BJ (cell line): ENCODE measurements around the gene AGL. TPM values are rescaled to one million over a fixed set of nuclear protein-coding genes. Genes with fewer than 3 reads are reported as not detected.
"Not testable (repeated sequence)": the region's sequence is repeated elsewhere in the genome, so short reads cannot be mapped to it uniquely, and the experiment has no call there.

Experiments
- CTCF ChIA-PET: fragments of 350-600 bp; formaldehyde crosslinking; extraction: SDS; loops from one replicate; lab custom pipeline; 2021; ENCODE audit warnings: antibody characterized with exemption, inconsistent platforms; lab: Yijun Ruan, JAX
- POLR2A ChIA-PET: fragments of 300-600 bp; sonication (Branson Sonifier 250); formaldehyde crosslinking; extraction: SDS; loops from one replicate; lab custom pipeline; 2021; ENCODE audit warnings: antibody characterized with exemption; lab: Charles Lee
- DNase-seq: peaks from one replicate; pipeline ENCODE4 v3.0.0-alpha.2; 2011; ENCODE audit warnings: low read depth
- H3K27me3 ChIP-seq: 2 replicates; pipeline ENCODE4 v1.6.0; 2011; ENCODE audit warnings: low read length; ENCODE audit not compliant: control insufficient read depth, insufficient read depth
- H3K36me3 ChIP-seq: 2 replicates; pipeline ENCODE4 v1.5.1; 2011; ENCODE audit warnings: low read length; ENCODE audit not compliant: control insufficient read depth, insufficient read depth
- H3K4me3 ChIP-seq: 2 replicates; pipeline ENCODE4 v1.5.1; 2011; ENCODE audit warnings: low read depth, mild to moderate bottlenecking, control low read depth, low read length
- CTCF ChIP-seq: IDR thresholded peaks from 2 replicates; pipeline ENCODE4 v1.5.1; 2011; ENCODE audit warnings: low read depth, mild to moderate bottlenecking, control low read depth, inconsistent platforms, low read length, moderate library complexity; ENCODE audit not compliant: insufficient read depth
- polyA plus RNA-seq: library from polyadenylated mRNA; depleted of rRNA; stranded (reverse); fragments of >200 nt; gene quantifications from 2 replicates; pipeline ENCODE4 v1.2.3, GENCODE V29; 2011

AGL gene
- polyA plus RNA-seq, 1 experiment: 1.6 TPM

GRCh38 chr1:99843760-99844159 is 6.4 kb upstream of the AGL start:
- TF ChIP-seq CTCF: no peak
- Histone ChIP-seq H3K4me3 (no peak overlapping the region), H3K36me3 (no peaks in the 10 kb centered on the region), H3K27me3 (no peaks in the 10 kb centered on the region; the same call in 1 of the 2 replicates)
- DNase-seq: no peak
- CTCF ChIA-PET: no interaction called here
- POLR2A ChIA-PET: no interaction called here

GRCh38 chr1:99845201-99845600 is 5.0 kb upstream of the AGL start:
- POLR2A ChIA-PET, H3K36me3 ChIP-seq, H3K27me3 ChIP-seq, DNase-seq, H3K4me3 ChIP-seq, CTCF ChIA-PET: not testable (repeated sequence)

- no peak for TF ChIP-seq CTCF
- POLR2A ChIA-PET: no interaction called here
- Histone ChIP-seq H3K36me3 (no peaks in the 10 kb centered on the region), H3K4me3 (peak overlapping the region; percentile 97), H3K27me3 (no peaks in the 10 kb centered on the region; the same call in 1 of the 2 replicates)
- no peak for DNase-seq
- CTCF ChIA-PET: interaction anchor here (0.6 to 1.5 kb wide), 2 partner anchors 13 to 605 kb away, joined by 4 read pairs; no protein-coding TSS in a partner anchor
Observed at GRCh38 chr1:99849413-99849743, 783 bp upstream of the AGL start.

GRCh38 chr1:99850459-99851291 is 514 bp downstream of the AGL start:
- ChIA-PET POLR2A (no interaction called here), CTCF (interaction anchor here (1.5 kb wide), 1 partner anchor 12 kb away, joined by 4 read pairs; no protein-coding TSS in a partner anchor)
- Histone ChIP-seq H3K4me3 (peak overlapping the region; percentile 97), H3K36me3 (no peaks in the 10 kb centered on the region), H3K27me3 (no peaks in the 10 kb centered on the region)
- no peak for DNase-seq
- TF ChIP-seq CTCF: no peak

- H3K4me3 ChIP-seq: no peak overlapping the region
- DNase-seq: no peak
- H3K27me3 ChIP-seq: no peaks in the 10 kb centered on the region
- ChIA-PET CTCF (no interaction called here), POLR2A (no interaction called here)
- no peak for TF ChIP-seq CTCF
- H3K36me3 ChIP-seq: no peaks in the 10 kb centered on the region
Observed at GRCh38 chr1:99851850-99852454, 1.8 kb downstream of the AGL start.
